ENCODE results near the gene ALG8. TPM values are rescaled to one million over a fixed set of nuclear protein-coding genes. Genes with fewer than 3 reads are reported as not detected.

Gene ALG8
- polyA plus RNA-seq, 1 of the 3 experiments (the other 2 are of a cell fraction) = 42.0 TPM

DNA sequence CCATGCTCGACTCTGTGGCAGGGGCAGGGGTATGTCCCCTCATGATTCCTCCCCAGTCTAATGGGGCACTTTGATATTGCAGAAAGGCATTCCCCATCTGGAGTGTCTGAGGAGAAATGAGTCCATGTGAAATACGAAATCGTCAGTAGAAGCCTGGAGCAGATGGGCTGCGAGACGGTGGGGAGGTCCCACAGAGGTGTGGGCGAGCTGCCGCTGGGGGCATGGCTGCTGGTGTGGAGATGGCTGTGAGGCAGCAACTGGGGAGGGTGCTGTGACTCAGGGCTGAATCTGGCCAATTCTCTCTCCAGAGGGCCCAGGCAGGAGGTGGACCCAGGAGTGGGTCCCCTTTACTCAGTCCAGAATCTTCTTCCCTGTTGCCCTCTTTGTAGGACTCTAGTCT is 37.8 kb upstream of the ALG8 start:
- no peaks in the 10 kb centered on the region for H3K9me2 ChIP-seq
- ChIA-PET POLR2A (no interaction called here), CTCF (no interaction called here)
- TF ChIP-seq FOXJ3 (CRISPR knock-in tag; IDR thresholded peaks at IDR 0.05) (no peak), FOXM1 (IDR thresholded peaks at IDR 0.05; ENCODE audit: low read depth) (no peak), POLR2AphosphoS5 (IDR thresholded peaks at IDR 0.05; ENCODE audit: low read depth, low read length) (no peak), YY1 (IDR thresholded peaks at IDR 0.05; ENCODE audit: low read depth) (no peak), TAF1 (IDR thresholded peaks at IDR 0.05; ENCODE audit: borderline replicate concordance, low read depth, low read length) (no peak), CHD2 (IDR thresholded peaks at IDR 0.05; ENCODE audit: low read length, partially characterized antibody) (no peak), JUND (IDR thresholded peaks at IDR 0.05) (no peak), TCF12 (IDR thresholded peaks at IDR 0.05) (no peak), SIN3A (IDR thresholded peaks at IDR 0.05; ENCODE audit: borderline replicate concordance, low read depth, low read length) (no peak), RAD21 (IDR thresholded peaks at IDR 0.05; ENCODE audit: low read length) (no peak), RFX5 (IDR thresholded peaks at IDR 0.05; ENCODE audit: low read length) (no peak), SMC3 (IDR thresholded peaks at IDR 0.05; ENCODE audit: low read depth, low read length) (no peak), GABPA (IDR thresholded peaks at IDR 0.05; ENCODE audit: low read depth) (no peak), MXI1 (IDR thresholded peaks at IDR 0.05; ENCODE audit: low read depth, low read length) (no peak), USF1 (IDR thresholded peaks at IDR 0.05; ENCODE audit: borderline replicate concordance, low read depth) (no peak)
- TF ChIP-seq, protein P1, sequence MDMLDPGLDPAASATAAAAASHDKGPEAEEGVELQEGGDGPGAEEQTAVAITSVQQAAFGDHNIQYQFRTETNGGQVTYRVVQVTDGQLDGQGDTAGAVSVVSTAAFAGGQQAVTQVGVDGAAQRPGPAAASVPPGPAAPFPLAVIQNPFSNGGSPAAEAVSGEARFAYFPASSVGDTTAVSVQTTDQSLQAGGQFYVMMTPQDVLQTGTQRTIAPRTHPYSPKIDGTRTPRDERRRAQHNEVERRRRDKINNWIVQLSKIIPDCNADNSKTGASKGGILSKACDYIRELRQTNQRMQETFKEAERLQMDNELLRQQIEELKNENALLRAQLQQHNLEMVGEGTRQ (IDR thresholded peaks at IDR 0.05; ENCODE audit: borderline replicate concordance, low read depth, low read length) = no peak
- TF ChIP-seq, protein P2, sequence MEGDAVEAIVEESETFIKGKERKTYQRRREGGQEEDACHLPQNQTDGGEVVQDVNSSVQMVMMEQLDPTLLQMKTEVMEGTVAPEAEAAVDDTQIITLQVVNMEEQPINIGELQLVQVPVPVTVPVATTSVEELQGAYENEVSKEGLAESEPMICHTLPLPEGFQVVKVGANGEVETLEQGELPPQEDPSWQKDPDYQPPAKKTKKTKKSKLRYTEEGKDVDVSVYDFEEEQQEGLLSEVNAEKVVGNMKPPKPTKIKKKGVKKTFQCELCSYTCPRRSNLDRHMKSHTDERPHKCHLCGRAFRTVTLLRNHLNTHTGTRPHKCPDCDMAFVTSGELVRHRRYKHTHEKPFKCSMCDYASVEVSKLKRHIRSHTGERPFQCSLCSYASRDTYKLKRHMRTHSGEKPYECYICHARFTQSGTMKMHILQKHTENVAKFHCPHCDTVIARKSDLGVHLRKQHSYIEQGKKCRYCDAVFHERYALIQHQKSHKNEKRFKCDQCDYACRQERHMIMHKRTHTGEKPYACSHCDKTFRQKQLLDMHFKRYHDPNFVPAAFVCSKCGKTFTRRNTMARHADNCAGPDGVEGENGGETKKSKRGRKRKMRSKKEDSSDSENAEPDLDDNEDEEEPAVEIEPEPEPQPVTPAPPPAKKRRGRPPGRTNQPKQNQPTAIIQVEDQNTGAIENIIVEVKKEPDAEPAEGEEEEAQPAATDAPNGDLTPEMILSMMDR (IDR thresholded peaks at IDR 0.05) = no peak
- peaks cover 0 to 3% of the 10 kb centered on the region in 2 experiments; a peak in 1 of 4 replicates for H3K4me1 ChIP-seq (ENCODE audit: control insufficient read depth in 1 of 2, insufficient read depth in 2 of 2, low read depth in 1 of 2, low read length in 1 of 2)
- H4K20me1 ChIP-seq (ENCODE audit: insufficient read depth) = no peaks in the 10 kb centered on the region
- H3K4me2 ChIP-seq = no peak overlapping the region
- no peak overlapping the region for H3K27ac ChIP-seq (ENCODE audit: low read depth in 2 of 2, low read length in 1 of 2)
- peaks cover 11% of the 10 kb centered on the region; the same call in 1 of the 2 replicates for H3K79me2 ChIP-seq (ENCODE audit: insufficient read depth)
- H3F3A ChIP-seq (replicated peaks; ENCODE audit: insufficient read depth) = no peaks in the 10 kb centered on the region
- H2AFZ ChIP-seq (ENCODE audit: low read depth) = no peak overlapping the region
- H3K9me3 ChIP-seq = no peaks in the 10 kb centered on the region
- no peak for DNase-seq
- H3K36me3 ChIP-seq (replicated peaks in 1 of 2; ENCODE audit: control insufficient read depth in 1 of 2, insufficient read depth in 2 of 2, low read length in 1 of 2) = peaks cover 0 to 17% of the 10 kb centered on the region in 2 experiments
- 95% methylated on average over 7 of the region's 7 CpGs for WGBS (ENCODE audit: low lambda C conversion rate)
- H3K4me3 ChIP-seq (ENCODE audit: low read depth in 2 of 2, low read length in 1 of 2) = no peak overlapping the region
- no peaks in the 10 kb centered on the region for H3K27me3 ChIP-seq (ENCODE audit: insufficient read depth)
- no peak overlapping the region for H3K9ac ChIP-seq
